Measurements from ENCODE around the gene ESRRA. TPM values are rescaled to one million over a fixed set of nuclear protein-coding genes. Genes with fewer than 3 reads are reported as not detected.

The ESRRA gene
- total RNA-seq, 2 experiments from 2014 or later = 28.6 to 57.8 TPM

- BruUV-seq (replicated peaks) = no TSS peak
- no peak overlapping the region for H3K27ac ChIP-seq (ENCODE audit: low read depth, low read length, poor library complexity, severe bottlenecking)
- TF ChIP-seq CTCF (conservative IDR thresholded peaks at IDR 0.05; ENCODE audit: low read length) = no peak
- TF ChIP-seq EZH2phosphoT487 (IDR thresholded peaks at IDR 0.05; ENCODE audit: borderline replicate concordance, low read depth, low read length) = no peak
- intact Hi-C loops (cut with micrococcal nuclease; ENCODE audit: unreplicated experiment) = no loop called here
- no peaks in the 10 kb centered on the region for H3K9me2 ChIP-seq (ENCODE audit: insufficient read depth, low read length)
- H2AFZ ChIP-seq (ENCODE audit: low read length) = no peak overlapping the region
- peaks cover 20% of the 10 kb centered on the region for H3K36me3 ChIP-seq (ENCODE audit: insufficient read depth, low read length)
- H3K79me2 ChIP-seq (ENCODE audit: insufficient read depth, low read depth, low read length) = no peaks in the 10 kb centered on the region
- DNase-seq (ENCODE audit: low spot score) = no peak
- H3K4me2 ChIP-seq (ENCODE audit: low read length) = no peak overlapping the region
- no peaks in the 10 kb centered on the region for H4K20me1 ChIP-seq (ENCODE audit: insufficient read depth, low read length)
- ChIA-PET POLR2A (interaction anchor here (0.6 to 1.1 kb wide), 2 partner anchors 31 to 37 kb away, joined by 3 read pairs; partner anchors contain the start of gene PRDX5), CTCF (ENCODE audit: unreplicated experiment) (interaction anchor here (1.1 kb wide), 1 partner anchor 32 kb away, joined by 4 read pairs; the partner anchor contains the start of genes PRDX5 and TRMT112)
- no peak overlapping the region for H3K4me3 ChIP-seq (ENCODE audit: low read depth, low read length, poor library complexity, severe bottlenecking)
- H3K4me1 ChIP-seq (ENCODE audit: insufficient read depth, low read length, poor library complexity, severe bottlenecking) = peaks cover 4% of the 10 kb centered on the region
- no peaks in the 10 kb centered on the region for H3K9me3 ChIP-seq (ENCODE audit: low read length)
These were observed 44.1 kb downstream of the ESRRA start for GRCh38 chr11:64349404-64349803.

GRCh38 chr11:64351136-64351631 is 45.9 kb downstream of the ESRRA start:
- no peaks in the 10 kb centered on the region for H3K9me3 ChIP-seq (ENCODE audit: low read length)
- CTCF ChIA-PET (ENCODE audit: unreplicated experiment) = no interaction called here

More at GRCh38 chr11:64351136-64351631, 45.9 kb downstream of the ESRRA start:
- BruUV-seq (replicated peaks) = no TSS peak
- no peak overlapping the region for H2AFZ ChIP-seq (ENCODE audit: low read length)
- H3K4me2 ChIP-seq (ENCODE audit: low read length) = no peak overlapping the region
- TF ChIP-seq EZH2phosphoT487 (IDR thresholded peaks at IDR 0.05; ENCODE audit: borderline replicate concordance, low read depth, low read length) (no peak), CTCF (conservative IDR thresholded peaks at IDR 0.05; ENCODE audit: low read length) (no peak)
- no peaks in the 10 kb centered on the region for H4K20me1 ChIP-seq (ENCODE audit: insufficient read depth, low read length)
- H3K79me2 ChIP-seq (ENCODE audit: insufficient read depth, low read depth, low read length) = no peaks in the 10 kb centered on the region
- H3K27ac ChIP-seq (ENCODE audit: low read depth, low read length, poor library complexity, severe bottlenecking) = no peak overlapping the region
- POLR2A ChIA-PET = interaction anchor here (1.5 kb wide), 1 partner anchor 34 kb away, joined by 4 read pairs; the partner anchor contains the start of genes PRDX5 and TRMT112
- no peak overlapping the region for H3K4me3 ChIP-seq (ENCODE audit: low read depth, low read length, poor library complexity, severe bottlenecking)
- H3K4me1 ChIP-seq (ENCODE audit: insufficient read depth, low read length, poor library complexity, severe bottlenecking) = peaks cover 17% of the 10 kb centered on the region
- no peaks in the 10 kb centered on the region for H3K9me2 ChIP-seq (ENCODE audit: insufficient read depth, low read length)
- H3K36me3 ChIP-seq (ENCODE audit: insufficient read depth, low read length) = peaks cover 12% of the 10 kb centered on the region; the same call in 1 of the 2 replicates
- no peak for DNase-seq (ENCODE audit: low spot score)
- intact Hi-C loops (cut with micrococcal nuclease; ENCODE audit: unreplicated experiment) = no loop called here

All from OCI-LY7 (cell line).